ENCODE measurements around the gene DENND5A.

DNA sequence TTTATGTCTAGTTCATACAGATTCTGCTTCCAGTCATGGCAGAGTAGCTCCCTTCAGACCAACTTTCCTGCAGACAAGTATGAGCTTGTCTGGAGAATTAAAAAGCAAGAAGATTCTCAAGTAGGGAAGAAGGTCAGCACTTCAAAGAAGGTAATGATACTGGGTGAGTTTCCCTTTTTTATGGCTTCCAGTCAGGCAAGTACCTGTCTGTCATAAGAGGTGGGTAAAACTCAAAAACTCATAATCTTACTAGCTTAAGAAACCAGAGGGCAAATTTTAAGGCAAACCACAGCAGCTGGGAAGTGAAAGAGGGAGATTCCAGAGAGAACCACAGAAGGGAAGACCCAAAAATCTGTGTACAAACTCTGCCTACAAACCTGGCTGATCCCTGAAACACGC is 54.2 kb downstream of the DENND5A start:
- TF ChIP-seq SMC3 (IDR thresholded peaks at IDR 0.05; ENCODE audit: borderline replicate concordance, low read length) = no peak
- TF ChIP-seq, protein P1, sequence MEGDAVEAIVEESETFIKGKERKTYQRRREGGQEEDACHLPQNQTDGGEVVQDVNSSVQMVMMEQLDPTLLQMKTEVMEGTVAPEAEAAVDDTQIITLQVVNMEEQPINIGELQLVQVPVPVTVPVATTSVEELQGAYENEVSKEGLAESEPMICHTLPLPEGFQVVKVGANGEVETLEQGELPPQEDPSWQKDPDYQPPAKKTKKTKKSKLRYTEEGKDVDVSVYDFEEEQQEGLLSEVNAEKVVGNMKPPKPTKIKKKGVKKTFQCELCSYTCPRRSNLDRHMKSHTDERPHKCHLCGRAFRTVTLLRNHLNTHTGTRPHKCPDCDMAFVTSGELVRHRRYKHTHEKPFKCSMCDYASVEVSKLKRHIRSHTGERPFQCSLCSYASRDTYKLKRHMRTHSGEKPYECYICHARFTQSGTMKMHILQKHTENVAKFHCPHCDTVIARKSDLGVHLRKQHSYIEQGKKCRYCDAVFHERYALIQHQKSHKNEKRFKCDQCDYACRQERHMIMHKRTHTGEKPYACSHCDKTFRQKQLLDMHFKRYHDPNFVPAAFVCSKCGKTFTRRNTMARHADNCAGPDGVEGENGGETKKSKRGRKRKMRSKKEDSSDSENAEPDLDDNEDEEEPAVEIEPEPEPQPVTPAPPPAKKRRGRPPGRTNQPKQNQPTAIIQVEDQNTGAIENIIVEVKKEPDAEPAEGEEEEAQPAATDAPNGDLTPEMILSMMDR (IDR thresholded peaks at IDR 0.05 in 2 of 3, conservative IDR thresholded peaks at IDR 0.05 in 1 of 3; ENCODE audit: control insufficient read depth in 2 of 3, extremely low read depth in 1 of 3, insufficient read depth in 1 of 3, low read depth in 3 of 3, low read length in 3 of 3) = no peak
- TF ChIP-seq MYC (IDR thresholded peaks at IDR 0.05; ENCODE audit: insufficient read depth, insufficient read length, insufficient replicate concordance, low read length, severe bottlenecking) = no peak
- TF ChIP-seq EZH2 (IDR thresholded peaks at IDR 0.05; ENCODE audit: borderline replicate concordance, control insufficient read depth, low read depth, low read length) = no peak
- no peak for TF ChIP-seq RFX5 (IDR thresholded peaks at IDR 0.05; ENCODE audit: low read depth, low read length)
- TF ChIP-seq, protein P2, sequence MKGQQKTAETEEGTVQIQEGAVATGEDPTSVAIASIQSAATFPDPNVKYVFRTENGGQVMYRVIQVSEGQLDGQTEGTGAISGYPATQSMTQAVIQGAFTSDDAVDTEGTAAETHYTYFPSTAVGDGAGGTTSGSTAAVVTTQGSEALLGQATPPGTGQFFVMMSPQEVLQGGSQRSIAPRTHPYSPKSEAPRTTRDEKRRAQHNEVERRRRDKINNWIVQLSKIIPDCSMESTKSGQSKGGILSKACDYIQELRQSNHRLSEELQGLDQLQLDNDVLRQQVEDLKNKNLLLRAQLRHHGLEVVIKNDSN (IDR thresholded peaks at IDR 0.05; ENCODE audit: borderline replicate concordance, extremely low read length, insufficient read depth, low read depth, low read length) = no peak
- TF ChIP-seq, protein P3, sequence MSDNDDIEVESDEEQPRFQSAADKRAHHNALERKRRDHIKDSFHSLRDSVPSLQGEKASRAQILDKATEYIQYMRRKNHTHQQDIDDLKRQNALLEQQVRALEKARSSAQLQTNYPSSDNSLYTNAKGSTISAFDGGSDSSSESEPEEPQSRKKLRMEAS (IDR thresholded peaks at IDR 0.05; ENCODE audit: low read depth, low read length) = no peak
- peak; percentile 96 for TF ChIP-seq ZNF24 (IDR thresholded peaks at IDR 0.05)
- no peak for TF ChIP-seq CHD1 (IDR thresholded peaks at IDR 0.05; ENCODE audit: low read depth, low read length)
- no peak for TF ChIP-seq SIX5 (IDR thresholded peaks at IDR 0.05; ENCODE audit: low read depth, low read length, severe bottlenecking)
- no peak for TF ChIP-seq CEBPB (IDR thresholded peaks at IDR 0.05; ENCODE audit: borderline replicate concordance in 1 of 2, low read depth in 2 of 2, low read length in 2 of 2)
- TF ChIP-seq SIN3A (IDR thresholded peaks at IDR 0.05; ENCODE audit: low read depth, low read length) = no peak
- TF ChIP-seq BCL11A (IDR thresholded peaks at IDR 0.05; ENCODE audit: low read depth, low read length) = peak; percentile 87
- TF ChIP-seq, protein P4, sequence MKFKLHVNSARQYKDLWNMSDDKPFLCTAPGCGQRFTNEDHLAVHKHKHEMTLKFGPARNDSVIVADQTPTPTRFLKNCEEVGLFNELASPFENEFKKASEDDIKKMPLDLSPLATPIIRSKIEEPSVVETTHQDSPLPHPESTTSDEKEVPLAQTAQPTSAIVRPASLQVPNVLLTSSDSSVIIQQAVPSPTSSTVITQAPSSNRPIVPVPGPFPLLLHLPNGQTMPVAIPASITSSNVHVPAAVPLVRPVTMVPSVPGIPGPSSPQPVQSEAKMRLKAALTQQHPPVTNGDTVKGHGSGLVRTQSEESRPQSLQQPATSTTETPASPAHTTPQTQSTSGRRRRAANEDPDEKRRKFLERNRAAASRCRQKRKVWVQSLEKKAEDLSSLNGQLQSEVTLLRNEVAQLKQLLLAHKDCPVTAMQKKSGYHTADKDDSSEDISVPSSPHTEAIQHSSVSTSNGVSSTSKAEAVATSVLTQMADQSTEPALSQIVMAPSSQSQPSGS (IDR thresholded peaks at IDR 0.05; ENCODE audit: low read length) = peak; percentile 79
